Rectal smooth muscle tissue (tissue), 1 donor: ENCODE measurements around the gene LRP1B.

Experiments used
- H3K27ac ChIP-seq: one replicate; pipeline ENCODE4 v1.7.0; 2013; ENCODE audit warnings: low read depth, low read length, inconsistent platforms
- H3K27me3 ChIP-seq: one replicate; pipeline ENCODE4 v1.7.0; 2013; ENCODE audit warnings: low read length; ENCODE audit not compliant: control insufficient read depth, insufficient read depth
- H3K36me3 ChIP-seq: one replicate; pipeline ENCODE4 v1.7.0; 2013; ENCODE audit warnings: low read length; ENCODE audit not compliant: control insufficient read depth, insufficient read depth
- H3K4me1 ChIP-seq: one replicate; pipeline ENCODE4 v1.7.0; 2013; ENCODE audit warnings: low read length; ENCODE audit not compliant: control insufficient read depth, insufficient read depth
- H3K4me3 ChIP-seq: one replicate; pipeline ENCODE4 v1.7.0; 2013; ENCODE audit warnings: low read length
- H3K9ac ChIP-seq: one replicate; pipeline ENCODE4 v1.7.0; 2013; ENCODE audit warnings: low read length

Gene LRP1B

GRCh38 chr2:141932261-141932660, 198.6 kb downstream of the LRP1B start:
- Histone ChIP-seq H3K36me3 (no peaks in the 10 kb centered on the region), H3K27me3 (no peaks in the 10 kb centered on the region), H3K9ac (no peak overlapping the region), H3K4me3 (no peak overlapping the region), H3K27ac (no peak overlapping the region), H3K4me1 (no peaks in the 10 kb centered on the region)

GRCh38 chr2:141931797-141932196, 199.0 kb downstream of the LRP1B start:
- Histone ChIP-seq H3K4me1 (no peaks in the 10 kb centered on the region), H3K36me3 (no peaks in the 10 kb centered on the region), H3K27ac (no peak overlapping the region), H3K4me3 (no peak overlapping the region), H3K9ac (no peak overlapping the region), H3K27me3 (no peaks in the 10 kb centered on the region)

- Histone ChIP-seq H3K9ac (no peak overlapping the region), H3K36me3 (no peaks in the 10 kb centered on the region), H3K27me3 (no peaks in the 10 kb centered on the region), H3K27ac (no peak overlapping the region), H3K4me3 (no peak overlapping the region), H3K4me1 (no peaks in the 10 kb centered on the region)
Measured at GRCh38 chr2:141930803-141931202, 200.0 kb downstream of the LRP1B start.

DNA sequence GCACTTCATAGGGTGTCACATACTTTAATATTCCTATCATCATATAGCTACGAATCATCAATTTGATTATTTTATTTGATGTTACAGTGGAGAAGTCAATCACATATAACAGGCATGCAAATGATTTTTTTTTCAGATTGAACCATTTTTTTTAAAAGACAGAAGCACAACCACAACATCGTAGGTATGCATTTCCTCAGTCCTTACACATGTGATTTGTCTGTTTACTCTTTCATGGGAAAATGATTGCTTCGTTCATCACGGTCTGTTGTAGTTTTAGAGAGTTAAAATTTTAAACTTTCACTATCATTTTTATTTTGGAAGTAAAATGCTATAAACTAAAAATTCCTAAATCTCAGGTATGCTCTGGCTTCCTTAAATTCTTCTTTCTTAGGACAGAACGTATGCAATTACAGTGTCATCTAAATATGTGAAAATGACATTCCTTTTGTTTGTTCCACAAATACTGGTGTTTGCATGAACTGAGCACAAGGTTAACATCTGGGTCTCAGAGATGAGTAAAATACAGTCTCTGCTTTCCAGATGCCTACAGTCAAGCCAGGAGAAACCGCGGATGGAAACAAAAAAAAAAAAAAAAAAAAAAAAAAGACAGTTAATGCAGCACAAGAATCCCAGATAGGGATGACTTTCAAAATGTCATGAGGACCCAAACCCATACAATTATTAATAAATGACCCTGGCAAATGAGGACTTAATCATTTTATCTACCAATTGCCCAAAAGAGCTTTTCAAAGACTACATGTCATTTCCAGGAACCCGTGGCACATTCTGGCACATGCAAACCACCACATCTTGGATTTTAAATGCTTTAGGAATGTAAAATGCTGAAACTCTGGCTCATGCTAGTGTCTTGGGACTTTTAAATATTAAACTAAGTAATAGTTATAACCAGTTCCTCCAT, 201.2 kb downstream of the LRP1B start:
- H3K4me3 ChIP-seq: no peak overlapping the region
- no peaks in the 10 kb centered on the region for H3K36me3 ChIP-seq
- H3K27ac ChIP-seq: no peak overlapping the region
- H3K9ac ChIP-seq: no peak overlapping the region
- H3K27me3 ChIP-seq: no peaks in the 10 kb centered on the region
- H3K4me1 ChIP-seq: no peaks in the 10 kb centered on the region

DNA sequence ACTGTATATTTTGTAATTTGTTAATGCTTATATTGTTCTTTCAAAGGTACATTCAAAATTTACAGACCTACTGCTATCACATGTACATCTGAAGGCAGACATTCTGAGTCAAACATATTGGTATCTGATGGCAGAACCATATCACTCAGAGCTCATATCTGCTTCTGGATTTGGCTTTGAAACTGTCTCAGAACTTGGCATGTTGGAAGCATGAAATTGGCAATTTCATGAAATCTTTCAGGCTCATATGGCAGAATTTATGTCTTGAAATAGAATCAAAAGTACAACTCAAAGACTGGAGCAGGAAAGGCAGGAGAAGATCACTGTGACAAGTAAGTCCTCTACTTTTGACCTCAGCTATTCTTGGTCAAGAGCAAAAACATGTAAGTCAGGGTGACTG, 202.3 kb downstream of the LRP1B start:
- H3K27me3 ChIP-seq: no peaks in the 10 kb centered on the region
- H3K27ac ChIP-seq: no peak overlapping the region
- H3K4me1 ChIP-seq: no peaks in the 10 kb centered on the region
- no peaks in the 10 kb centered on the region for H3K36me3 ChIP-seq
- no peak overlapping the region for H3K4me3 ChIP-seq
- no peak overlapping the region for H3K9ac ChIP-seq

DNA sequence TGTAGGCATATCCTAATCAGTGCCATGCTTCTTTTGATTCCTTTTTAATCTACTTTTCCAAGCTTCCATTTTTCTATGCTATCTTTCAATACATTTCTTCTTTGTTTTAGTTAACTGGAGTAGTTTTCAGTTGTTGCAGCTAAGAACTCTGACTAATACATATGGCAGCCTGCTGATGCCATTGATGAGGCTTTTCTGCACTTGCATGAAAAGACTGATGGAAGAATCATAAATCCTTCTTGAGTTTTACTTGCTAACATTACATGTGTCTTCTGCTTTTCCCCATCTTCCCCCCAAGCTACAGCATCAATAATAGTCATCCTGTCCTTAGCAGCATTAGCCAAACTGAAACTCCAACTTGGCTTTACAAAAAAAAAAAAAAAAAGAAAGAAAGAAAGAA, 203.3 kb downstream of the LRP1B start:
- Histone ChIP-seq H3K36me3 (no peaks in the 10 kb centered on the region), H3K27me3 (no peaks in the 10 kb centered on the region), H3K4me1 (no peaks in the 10 kb centered on the region), H3K27ac (no peak overlapping the region), H3K9ac (no peak overlapping the region), H3K4me3 (no peak overlapping the region)

DNA sequence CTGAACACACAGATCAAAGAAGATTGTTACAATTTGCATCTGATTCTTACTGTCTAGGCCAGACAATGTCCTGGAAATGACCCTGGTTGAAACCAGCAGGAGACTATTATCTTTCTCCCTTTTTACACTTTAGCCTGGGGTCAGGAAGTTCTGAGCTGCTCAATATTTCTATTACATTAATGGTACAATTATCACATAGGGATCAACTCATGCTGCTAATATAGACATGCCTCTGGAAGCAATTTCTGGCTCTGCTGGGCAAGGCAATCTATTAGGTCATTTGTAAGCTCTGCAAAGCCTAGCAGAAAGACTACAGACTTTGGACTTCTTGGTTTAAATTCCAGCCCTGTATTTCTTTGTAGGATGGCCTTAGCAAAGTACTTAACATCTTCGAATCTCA, 205.3 kb downstream of the LRP1B start:
- Histone ChIP-seq H3K27me3 (no peaks in the 10 kb centered on the region), H3K4me3 (no peak overlapping the region)

DNA sequence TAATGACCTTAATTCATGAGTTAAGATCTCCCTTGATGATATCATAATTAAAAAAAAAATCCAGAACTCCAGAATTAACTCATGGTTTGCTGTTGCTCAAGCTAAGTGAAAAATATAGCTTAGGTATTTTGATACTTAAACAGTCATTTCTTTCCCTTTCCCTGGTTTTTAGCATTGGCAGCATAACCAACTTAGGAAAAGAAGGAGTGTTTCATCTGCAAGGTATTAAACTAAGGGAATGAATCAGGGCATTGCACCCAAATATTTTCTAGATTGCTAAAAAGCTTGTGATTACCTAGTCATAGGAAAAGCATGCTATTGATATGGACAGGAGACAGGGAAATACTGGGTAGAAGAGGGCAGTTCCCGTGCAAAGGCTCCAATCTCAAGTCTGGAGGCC, 207.2 kb downstream of the LRP1B start:
- H3K4me3 ChIP-seq: no peak overlapping the region
- H3K9ac ChIP-seq: no peak overlapping the region
- no peaks in the 10 kb centered on the region for H3K4me1 ChIP-seq
- H3K27me3 ChIP-seq: no peaks in the 10 kb centered on the region
- no peak overlapping the region for H3K27ac ChIP-seq
- no peaks in the 10 kb centered on the region for H3K36me3 ChIP-seq

More for the DNA sequence above, 205.3 kb downstream of the LRP1B start:
- no peak overlapping the region for H3K27ac ChIP-seq
- H3K4me1 ChIP-seq: no peaks in the 10 kb centered on the region
- H3K9ac ChIP-seq: no peak overlapping the region
- no peaks in the 10 kb centered on the region for H3K36me3 ChIP-seq

- no peaks in the 10 kb centered on the region for H3K27me3 ChIP-seq
- no peak overlapping the region for H3K9ac ChIP-seq
- no peak overlapping the region for H3K27ac ChIP-seq
- H3K4me1 ChIP-seq: no peaks in the 10 kb centered on the region
- no peak overlapping the region for H3K4me3 ChIP-seq
- H3K36me3 ChIP-seq: no peaks in the 10 kb centered on the region
Measured at GRCh38 chr2:141911485-141912066, 219.2 kb downstream of the LRP1B start.

DNA sequence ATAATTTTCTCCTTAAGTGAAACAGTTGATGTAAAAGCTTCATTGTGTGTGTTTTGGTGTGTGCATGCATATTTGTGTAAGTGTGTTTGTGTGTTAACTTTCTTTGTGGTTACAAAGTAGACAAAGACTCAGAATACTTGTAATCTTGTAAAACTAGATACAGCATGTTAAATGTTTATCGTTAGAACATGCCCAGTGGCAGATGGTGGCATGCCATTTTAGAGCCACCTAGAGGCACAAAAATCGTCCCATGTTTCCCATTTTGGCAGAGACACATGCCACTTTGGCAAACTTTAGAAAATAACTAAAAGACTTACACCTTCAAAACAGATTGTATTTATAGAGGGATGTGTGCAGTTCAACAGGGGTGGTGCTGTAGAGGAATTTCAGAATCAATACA, 224.1 kb downstream of the LRP1B start:
- Histone ChIP-seq H3K27ac (no peak overlapping the region), H3K9ac (no peak overlapping the region), H3K4me1 (no peaks in the 10 kb centered on the region), H3K4me3 (no peak overlapping the region), H3K36me3 (no peaks in the 10 kb centered on the region), H3K27me3 (no peaks in the 10 kb centered on the region)

DNA sequence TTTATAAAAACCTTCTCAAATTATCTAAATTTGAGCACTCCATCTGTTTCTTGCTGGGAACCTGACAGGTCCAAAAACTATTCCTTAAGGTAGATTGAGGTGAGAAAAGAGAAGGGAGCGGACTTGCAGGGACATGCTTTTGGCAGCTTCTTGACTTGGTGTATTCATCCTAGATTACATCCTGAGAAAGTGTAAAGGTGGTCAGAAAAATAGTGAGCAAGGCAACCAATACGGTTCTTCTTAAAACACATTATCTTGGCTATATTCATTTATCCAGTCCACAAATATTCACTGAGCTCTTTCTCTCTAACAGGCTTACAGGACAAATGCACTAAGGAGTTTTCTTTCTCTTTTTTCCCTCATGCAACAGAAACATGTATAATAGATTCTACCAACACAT, 230.0 kb downstream of the LRP1B start:
- Histone ChIP-seq H3K27me3 (no peaks in the 10 kb centered on the region), H3K27ac (no peak overlapping the region), H3K9ac (no peak overlapping the region), H3K4me3 (no peak overlapping the region), H3K36me3 (no peaks in the 10 kb centered on the region), H3K4me1 (no peaks in the 10 kb centered on the region)

DNA sequence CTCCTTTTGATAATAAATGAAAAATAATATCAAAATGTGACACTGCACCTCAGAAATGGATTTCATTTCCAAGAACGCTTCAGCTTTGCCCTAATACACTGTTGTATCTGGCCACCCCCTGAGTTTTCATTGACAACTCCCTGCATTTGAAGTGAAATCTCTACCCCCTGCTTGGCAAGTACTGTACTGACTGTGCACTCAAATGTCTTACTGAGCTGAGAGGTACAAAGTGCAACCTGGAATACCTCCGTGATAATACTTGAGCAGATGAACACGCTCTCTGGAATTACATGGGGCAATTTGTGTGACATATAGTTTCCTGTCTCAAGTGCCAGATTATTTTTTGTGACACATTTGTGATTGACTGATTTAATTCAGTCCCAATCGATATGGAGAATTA, 231.1 kb downstream of the LRP1B start:
- no peaks in the 10 kb centered on the region for H3K4me1 ChIP-seq
- no peaks in the 10 kb centered on the region for H3K27me3 ChIP-seq
- H3K27ac ChIP-seq: no peak overlapping the region
- H3K36me3 ChIP-seq: no peaks in the 10 kb centered on the region
- no peak overlapping the region for H3K4me3 ChIP-seq
- H3K9ac ChIP-seq: no peak overlapping the region

- H3K9ac ChIP-seq: no peak overlapping the region
- H3K36me3 ChIP-seq: no peaks in the 10 kb centered on the region
- H3K27me3 ChIP-seq: no peaks in the 10 kb centered on the region
- no peaks in the 10 kb centered on the region for H3K4me1 ChIP-seq
- no peak overlapping the region for H3K4me3 ChIP-seq
- H3K27ac ChIP-seq: no peak overlapping the region
Measured at GRCh38 chr2:141889788-141890187, 241.0 kb downstream of the LRP1B start.
